Mucosa of gallbladder (tissue), 1 donor: Measurements from ENCODE around the gene GPER1. TPM values are rescaled to one million over a fixed set of nuclear protein-coding genes. Genes with fewer than 3 reads are reported as not detected.
"Not testable (repeated sequence)": the region's sequence is repeated elsewhere in the genome, so short reads cannot be mapped to it uniquely, and the experiment has no call there.

ENCODE experiments used
- DNase-seq: peaks from one replicate; pipeline ENCODE4 v3.0.0-alpha.2; 2020; ENCODE audit warnings: low spot score
- total RNA-seq: library from RNA; stranded (reverse); gene quantifications from one replicate; pipeline ENCODE4 v1.2.1, GENCODE V29; 2021
- donor health status: DM: no; HTN: no; CAD: no.

Gene GPER1
- total RNA-seq, 1 donor from 2014 or later: 4.7 TPM

DNA sequence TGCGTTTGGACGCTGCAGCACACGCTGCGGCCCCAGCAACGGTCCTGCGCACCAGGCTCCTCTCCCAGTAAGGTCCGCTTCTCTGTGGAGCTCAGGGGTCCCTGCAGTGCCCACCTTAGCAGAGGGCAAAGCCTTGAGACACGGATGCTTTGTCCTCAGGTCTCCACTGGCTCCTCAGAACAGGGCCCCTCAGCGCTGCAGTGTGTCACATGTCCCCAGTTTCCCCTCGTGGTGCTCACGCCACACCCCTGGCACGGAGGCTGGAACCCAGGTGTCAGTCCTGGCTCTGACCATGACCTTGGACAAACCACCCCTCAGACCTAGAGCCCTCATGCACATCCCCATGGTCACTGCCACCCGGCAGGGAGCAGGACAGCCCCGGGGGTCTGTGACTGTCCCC, 19.9 kb upstream of the GPER1 start:
- no peak for DNase-seq

DNA sequence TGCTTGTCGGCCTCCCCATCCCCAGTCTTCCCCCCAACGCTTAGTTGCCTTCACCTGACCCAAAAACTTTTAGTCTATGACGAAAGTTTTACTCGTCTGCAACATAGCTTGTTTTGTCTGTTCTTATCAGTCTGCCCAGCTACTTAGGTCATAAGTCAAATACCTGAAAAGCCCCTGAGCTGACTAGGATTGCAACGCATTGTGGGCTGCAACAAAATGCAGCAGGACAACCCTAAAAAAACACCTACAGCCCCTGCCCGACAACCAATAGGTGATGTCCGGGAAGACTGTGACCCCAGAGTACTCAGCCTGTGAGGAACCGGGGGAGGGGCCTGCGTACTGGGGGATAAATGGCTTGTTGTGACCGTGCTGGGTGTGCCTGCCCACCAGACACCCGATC, 19.3 kb upstream of the GPER1 start:
- DNase-seq: no peak

DNA sequence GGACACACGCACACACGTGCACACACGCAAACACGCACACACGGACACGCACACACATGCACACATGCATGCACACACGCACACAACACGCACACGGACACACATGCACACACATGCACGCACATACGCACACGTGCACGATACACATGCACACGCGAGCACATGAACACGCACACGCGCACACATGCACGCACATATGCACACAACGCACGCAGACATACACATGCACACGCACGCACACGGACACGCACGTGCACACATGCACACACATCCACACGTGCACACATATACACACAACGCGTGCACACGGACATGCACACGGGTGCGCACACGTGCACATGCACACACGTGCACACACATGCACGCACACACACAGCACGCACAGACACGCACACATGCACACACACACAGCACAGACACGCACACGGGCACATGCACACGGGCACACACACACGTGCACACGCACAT, 17.3 kb upstream of the GPER1 start:
- DNase-seq: no peak

DNA sequence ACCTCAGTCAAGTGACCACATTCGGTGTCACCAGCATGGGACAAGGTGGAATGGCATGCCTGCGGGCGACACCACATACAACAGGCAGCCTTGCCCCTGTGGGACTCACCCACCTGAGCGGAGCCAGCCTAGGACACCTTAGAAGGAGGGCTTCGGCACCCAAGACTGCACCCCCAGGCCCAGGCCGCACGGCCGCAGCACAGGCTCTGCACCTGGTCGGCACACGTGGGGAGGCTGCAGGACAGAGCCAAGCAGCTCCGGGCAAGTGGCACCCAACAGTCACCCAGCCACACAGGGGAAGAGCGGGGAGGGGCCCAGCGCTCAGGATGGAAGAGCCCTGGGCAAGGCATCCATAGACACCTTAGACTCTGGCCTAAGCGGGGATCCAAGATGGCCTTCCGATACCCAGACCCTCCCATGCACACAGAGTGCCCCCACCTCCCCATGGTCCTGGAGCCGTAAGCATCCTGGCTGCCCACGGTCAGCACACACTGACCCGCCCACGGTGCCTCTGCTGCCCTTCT, 16.1 kb upstream of the GPER1 start:
- DNase-seq: no peak

GRCh38 chr7:1073142-1073977, 14.6 kb upstream of the GPER1 start:
- no peak for DNase-seq

- not testable (repeated sequence) for DNase-seq
Measured at GRCh38 chr7:1074018-1074417, 13.9 kb upstream of the GPER1 start.

DNA sequence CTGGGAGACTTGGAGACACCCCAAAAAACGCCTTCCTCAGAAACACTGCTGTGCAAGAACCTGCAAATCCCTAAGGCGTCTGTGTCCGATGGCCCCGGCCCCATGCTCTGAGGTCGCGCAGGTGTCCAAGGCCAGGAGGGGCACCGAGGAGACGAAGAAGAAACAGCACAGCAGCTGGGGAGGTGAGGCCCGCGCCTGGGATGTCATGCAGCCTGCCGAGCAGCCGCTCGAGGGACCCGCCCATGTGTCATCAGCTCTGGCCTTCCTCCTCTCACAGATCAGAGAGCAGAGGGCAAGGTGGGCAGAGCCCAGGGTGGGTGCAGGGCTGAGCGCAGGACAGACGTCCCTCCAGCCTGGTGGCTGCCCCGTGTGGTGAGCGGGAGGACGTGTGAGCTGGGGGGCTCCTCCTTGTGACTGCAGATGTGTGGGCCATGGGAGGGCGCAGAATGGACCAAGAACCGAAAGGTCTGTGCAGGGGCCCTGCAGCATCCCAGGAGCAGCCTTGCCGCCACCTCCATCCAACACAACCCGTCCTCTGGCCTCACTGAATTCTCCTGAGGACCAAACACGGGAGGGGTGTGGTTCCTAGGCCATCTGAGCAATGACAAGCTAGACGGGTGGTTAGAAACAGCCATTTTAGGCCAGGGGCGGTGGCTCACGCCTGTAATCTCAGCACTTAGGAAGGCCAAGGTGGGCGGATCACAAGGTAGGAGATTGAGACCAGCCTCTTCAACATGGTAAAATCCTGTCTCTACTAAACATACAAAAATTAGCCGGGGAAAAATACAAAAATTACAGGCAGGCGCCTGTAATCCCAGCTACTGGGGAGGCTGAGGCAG, 13.1 kb upstream of the GPER1 start:
- DNase-seq: no peak

GRCh38 chr7:1076184-1077072, 11.5 kb upstream of the GPER1 start:
- DNase-seq: no peak

DNA sequence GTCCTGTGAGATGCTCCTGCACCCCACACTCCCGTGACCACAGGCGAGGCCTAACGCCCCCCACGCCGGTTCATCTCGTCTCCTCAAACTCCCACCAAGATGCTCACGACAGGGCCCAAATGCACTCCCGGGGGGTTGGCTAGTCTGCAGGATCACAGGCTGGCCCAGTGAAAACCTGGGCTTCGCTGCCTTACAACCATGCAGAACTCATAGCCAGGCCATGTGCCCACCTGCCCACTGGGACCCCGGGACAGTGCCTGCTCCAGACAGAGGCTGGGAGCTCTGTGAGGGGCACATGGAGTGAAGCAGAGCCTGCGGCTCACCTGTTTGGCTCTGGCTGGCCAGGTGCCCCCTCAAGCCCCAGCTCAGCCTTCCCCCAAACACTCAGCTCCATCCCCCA, 9.4 kb upstream of the GPER1 start:
- DNase-seq: no peak

DNA sequence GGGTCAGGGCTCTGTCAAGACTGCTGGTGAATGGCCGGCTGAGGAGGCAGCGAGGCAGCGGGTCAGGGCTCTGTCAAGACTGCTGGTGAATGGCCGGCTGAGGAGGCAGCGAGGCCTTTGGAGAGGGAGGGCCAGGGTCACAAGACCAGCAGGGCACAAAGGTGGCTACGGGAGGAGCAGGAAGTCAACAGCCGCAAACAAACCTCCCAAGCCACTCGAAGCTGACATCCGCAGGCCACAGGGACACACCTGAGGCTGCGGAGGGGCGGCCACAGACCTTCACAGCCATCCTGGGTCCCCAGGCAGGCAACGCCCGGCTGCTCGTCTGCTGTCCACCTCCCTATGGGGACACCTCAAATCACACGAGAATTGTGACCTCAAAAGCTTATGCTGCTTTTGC, 8.9 kb upstream of the GPER1 start:
- DNase-seq: no peak

- no peak for DNase-seq
Measured at GRCh38 chr7:1079546-1079945, 8.4 kb upstream of the GPER1 start.

GRCh38 chr7:1080252-1080920, 7.5 kb upstream of the GPER1 start:
- DNase-seq: no peak

DNA sequence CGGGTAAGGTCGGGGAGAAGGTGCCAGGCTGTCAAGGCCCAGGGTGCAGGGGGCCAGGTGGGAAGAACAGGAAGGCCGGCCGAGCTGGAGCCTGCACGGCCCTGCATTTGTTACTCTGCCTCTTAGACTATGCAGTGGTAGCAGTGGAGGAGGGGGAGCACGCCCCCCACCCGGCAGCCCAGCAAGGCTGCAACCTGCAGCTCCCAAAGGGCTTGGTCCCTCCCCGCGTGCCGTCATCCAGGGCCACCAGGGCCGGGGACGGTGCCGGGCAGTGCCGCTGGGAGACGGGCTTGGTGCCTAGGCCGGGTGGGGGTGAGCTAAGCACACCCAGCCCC, 7.0 kb upstream of the GPER1 start:
- DNase-seq: no peak

GRCh38 chr7:1081336-1081735, 6.6 kb upstream of the GPER1 start:
- no peak for DNase-seq

- no peak for DNase-seq
Measured at GRCh38 chr7:1081931-1082401, 5.9 kb upstream of the GPER1 start.

DNA sequence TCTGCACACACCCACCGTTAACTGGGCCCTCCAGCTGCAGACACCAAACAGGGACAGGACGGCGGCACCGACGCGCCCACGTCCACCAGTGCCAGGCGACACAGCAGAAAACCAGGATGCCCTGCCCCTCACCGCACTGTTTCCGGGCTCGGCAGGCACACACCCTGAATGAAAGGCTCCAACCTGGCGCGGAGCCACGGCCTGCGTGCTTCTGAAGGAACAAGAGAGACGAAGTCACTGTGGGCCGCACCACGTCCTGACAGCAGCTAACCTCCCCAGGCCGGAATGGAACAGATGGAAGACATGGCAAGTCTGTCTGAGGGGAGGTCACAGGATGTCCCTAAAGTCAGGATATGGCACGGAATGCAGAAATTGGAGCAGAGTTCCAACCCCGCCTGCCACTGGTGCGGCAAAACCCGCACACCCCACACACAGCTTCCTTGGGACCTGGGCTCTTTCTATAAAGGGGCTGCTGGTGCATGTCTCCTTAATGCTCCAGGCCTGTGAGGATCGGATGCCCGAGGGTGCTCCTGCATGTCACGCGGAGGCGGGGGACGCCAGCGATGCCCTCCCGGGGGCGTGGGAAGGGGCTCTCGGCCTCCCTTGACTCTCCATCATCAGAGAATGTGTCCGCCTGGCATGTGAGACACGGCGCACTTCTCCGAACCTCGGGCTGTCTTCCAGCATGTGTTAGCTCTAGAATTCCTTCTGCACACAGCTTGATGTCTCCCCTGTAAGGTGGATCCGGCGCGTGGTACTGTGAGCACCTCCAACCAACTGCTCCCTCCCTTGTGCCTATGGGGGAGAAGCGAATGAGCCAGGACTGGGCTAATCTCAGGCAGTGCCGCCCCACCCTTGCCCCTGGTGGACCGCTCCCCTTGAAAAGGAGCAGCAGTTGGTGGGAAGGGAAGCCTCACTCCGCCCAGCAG, 3.9 kb upstream of the GPER1 start:
- peak; percentile 64 for DNase-seq

DNA sequence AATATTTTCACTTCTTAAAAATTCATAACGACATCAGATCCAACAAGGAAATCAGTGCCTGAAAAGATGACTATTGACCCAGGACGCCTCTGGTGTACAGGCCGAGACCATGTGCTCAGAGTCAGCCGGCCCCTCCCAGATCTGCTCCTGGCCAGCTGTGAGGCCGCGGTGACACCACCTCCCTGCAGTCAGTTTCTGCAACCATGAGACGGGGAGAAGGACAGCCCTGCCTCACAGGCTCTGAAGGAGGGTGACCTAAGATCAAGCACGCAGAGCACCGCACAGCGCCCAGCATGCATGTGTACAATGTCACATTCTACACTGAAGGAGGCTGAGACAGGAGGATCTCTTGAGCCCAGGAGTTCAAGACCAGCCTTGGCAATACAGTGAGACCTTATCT, 2.6 kb upstream of the GPER1 start:
- DNase-seq: no peak

GRCh38 chr7:1085910-1086421, 1.9 kb upstream of the GPER1 start:
- no peak for DNase-seq

- peak; percentile 68 for DNase-seq
Measured at GRCh38 chr7:1086588-1087464, 1.1 kb upstream of the GPER1 start.
